Measurements from ENCODE around the gene PDIA3.
A peak's percentile ranks its signal among the peaks of the same experiment; 100 is the strongest.

Gene PDIA3

DNA sequence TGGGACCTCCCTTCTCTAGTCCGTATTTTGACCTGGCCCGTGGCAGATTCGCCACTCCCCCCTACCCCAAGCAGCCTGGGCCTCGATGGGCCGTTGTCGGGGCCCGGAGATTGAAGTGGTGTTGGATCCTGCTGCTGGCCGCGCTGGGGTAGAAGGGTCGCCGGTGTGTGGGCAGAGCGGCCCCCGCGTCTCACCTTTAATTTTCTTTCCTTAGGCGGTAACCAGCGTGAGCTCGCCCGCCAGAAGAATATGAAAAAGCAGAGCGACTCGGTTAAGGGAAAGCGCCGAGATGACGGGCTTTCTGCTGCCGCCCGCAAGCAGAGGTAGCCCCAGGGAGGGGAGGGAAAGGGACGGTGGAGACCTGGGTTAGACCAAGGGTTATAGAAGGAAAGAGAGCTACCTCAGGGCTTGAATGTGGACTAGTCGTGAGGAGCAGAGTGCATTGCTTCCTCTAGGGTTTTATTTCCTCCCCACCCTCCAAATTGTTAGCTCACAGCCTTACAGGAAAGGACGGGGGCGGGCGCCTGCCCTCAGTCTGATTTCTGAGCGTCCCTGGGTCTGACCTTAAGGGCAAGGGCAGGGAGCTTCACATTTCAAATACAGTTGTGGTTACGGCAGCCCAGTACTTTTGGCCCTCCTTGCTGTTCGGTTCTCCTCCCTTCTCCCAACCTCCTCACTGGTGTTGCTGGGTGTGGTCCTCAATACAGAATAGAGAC, 46.7 kb downstream of the PDIA3 start:
- peak overlapping the region; percentile 87 for H3K27ac ChIP-seq
- TF ChIP-seq, protein P1, sequence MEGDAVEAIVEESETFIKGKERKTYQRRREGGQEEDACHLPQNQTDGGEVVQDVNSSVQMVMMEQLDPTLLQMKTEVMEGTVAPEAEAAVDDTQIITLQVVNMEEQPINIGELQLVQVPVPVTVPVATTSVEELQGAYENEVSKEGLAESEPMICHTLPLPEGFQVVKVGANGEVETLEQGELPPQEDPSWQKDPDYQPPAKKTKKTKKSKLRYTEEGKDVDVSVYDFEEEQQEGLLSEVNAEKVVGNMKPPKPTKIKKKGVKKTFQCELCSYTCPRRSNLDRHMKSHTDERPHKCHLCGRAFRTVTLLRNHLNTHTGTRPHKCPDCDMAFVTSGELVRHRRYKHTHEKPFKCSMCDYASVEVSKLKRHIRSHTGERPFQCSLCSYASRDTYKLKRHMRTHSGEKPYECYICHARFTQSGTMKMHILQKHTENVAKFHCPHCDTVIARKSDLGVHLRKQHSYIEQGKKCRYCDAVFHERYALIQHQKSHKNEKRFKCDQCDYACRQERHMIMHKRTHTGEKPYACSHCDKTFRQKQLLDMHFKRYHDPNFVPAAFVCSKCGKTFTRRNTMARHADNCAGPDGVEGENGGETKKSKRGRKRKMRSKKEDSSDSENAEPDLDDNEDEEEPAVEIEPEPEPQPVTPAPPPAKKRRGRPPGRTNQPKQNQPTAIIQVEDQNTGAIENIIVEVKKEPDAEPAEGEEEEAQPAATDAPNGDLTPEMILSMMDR (conservative IDR thresholded peaks at IDR 0.05; ENCODE audit: low read depth) = no peak
- CTCF ChIA-PET = interaction anchor here (0.6 to 1.2 kb wide), 3 partner anchors 9 to 20 kb away, joined by 3 read pairs; no protein-coding TSS in a partner anchor
- peak; percentile 53 for DNase-seq (ENCODE audit: low spot score)
- POLR2A ChIA-PET (ENCODE audit: low non-redundant PET) = interaction anchor here (0.5 to 0.7 kb wide), 2 partner anchors 12 to 44 kb away, joined by 3 to 6 read pairs; no protein-coding TSS in a partner anchor

DNA sequence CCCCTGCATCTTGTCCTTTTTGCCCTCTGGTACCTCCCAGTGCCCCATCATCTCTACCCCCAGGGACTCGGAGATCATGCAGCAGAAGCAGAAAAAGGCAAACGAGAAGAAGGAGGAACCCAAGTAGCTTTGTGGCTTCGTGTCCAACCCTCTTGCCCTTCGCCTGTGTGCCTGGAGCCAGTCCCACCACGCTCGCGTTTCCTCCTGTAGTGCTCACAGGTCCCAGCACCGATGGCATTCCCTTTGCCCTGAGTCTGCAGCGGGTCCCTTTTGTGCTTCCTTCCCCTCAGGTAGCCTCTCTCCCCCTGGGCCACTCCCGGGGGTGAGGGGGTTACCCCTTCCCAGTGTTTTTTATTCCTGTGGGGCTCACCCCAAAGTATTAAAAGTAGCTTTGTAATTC, 47.4 kb downstream of the PDIA3 start:
- POLR2A ChIA-PET (ENCODE audit: low non-redundant PET) = interaction anchor here (0.5 kb wide), 1 partner anchor 43 kb away, joined by 6 read pairs; no protein-coding TSS in a partner anchor
- CTCF ChIA-PET = no interaction called here
- TF ChIP-seq, protein P1 (conservative IDR thresholded peaks at IDR 0.05; ENCODE audit: low read depth) = no peak
- DNase-seq (ENCODE audit: low spot score) = no peak
- H3K27ac ChIP-seq = peak overlapping the region; percentile 87

DNA sequence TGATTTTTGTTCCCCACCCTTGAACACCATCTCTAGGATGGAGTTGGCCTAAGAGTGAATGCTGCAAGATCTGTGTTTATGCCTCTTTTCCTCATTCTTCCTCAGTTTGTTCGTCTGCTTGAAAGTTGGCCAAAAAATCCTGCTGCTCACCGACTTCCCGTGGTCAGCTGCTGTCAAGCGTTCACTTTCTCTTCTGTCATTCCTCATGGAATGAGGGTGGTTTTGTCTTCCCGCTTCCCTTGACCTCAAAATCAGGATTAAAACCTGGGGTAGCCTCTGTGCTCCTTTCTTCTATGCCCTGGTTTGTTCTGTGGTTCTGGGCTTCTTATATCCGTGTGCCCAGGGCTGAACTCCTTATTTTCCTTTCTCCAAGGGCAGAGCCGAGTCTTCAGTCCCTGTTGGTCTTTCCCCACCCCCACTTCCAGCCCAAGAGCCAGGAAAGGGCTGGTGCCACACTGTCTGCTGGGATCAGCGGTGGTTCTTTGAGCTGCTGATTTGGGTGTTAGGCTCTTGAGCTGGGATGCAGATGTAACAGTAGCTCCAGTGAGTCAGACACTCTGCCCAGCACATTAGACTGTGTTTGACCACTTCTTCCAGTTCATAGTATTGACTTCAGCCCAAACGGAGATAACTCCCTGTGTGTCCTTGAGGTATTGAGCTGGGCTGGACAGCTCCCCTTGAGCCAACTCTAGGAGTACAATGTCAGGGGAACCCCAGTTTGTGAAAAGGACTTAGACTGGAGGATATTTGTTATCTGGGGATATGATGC, 48.2 kb downstream of the PDIA3 start:
- ChIA-PET POLR2A (ENCODE audit: low non-redundant PET) (no interaction called here), CTCF (no interaction called here)
- H3K27ac ChIP-seq = peak overlapping the region; percentile 33
- TF ChIP-seq, protein P1 (conservative IDR thresholded peaks at IDR 0.05; ENCODE audit: low read depth) = no peak
- DNase-seq (ENCODE audit: low spot score) = no peak

DNA sequence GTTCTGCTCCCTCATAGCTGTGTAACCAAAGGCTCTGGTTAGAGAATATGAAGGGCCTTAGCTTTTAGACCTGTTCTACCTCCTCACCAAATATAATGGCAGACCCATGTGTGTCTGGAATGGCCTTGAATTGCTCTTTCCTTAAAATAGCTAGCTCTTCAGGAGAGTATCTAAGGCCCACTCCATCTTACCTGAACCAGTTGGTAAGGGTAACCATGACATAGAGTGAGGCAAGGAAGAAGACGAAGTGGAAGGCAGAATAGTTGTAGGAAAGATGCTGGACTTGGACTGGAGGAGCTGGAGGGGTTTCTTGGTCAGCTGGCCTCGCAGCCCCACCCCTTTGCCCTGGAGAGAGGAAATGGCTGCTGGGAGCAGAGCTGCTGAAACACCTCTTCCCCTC, 49.0 kb downstream of the PDIA3 start:
- ChIA-PET CTCF (interaction anchor here (0.6 kb wide), 1 partner anchor 313 kb away, joined by 3 read pairs; no protein-coding TSS in a partner anchor), POLR2A (ENCODE audit: low non-redundant PET) (no interaction called here)
- DNase-seq (ENCODE audit: low spot score) = no peak
- peak overlapping the region; percentile 33 for H3K27ac ChIP-seq
- TF ChIP-seq, protein P1 (conservative IDR thresholded peaks at IDR 0.05; ENCODE audit: low read depth) = no peak

DNA sequence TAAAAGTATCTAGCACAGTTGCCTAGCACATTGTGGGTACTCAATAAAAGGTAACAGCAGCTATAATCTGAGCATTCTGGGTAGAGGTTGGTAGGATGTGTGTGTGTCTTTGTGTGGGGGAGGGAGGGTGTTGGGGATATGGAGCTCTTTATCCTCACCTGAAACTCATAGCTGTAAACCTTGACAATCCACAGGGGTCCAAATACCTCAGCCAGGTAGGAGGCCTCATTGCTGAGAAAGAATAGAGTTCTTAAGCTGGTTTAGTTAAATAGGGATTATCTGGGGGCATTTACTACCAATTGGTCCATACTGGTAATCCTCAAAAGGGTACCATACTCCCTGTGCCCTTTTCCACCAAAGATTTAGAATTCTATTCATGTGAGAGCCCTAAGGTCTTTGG, 49.8 kb downstream of the PDIA3 start:
- DNase-seq (ENCODE audit: low spot score) = no peak
- TF ChIP-seq, protein P1 (conservative IDR thresholded peaks at IDR 0.05; ENCODE audit: low read depth) = no peak
- H3K27ac ChIP-seq = no peak overlapping the region
- POLR2A ChIA-PET (ENCODE audit: low non-redundant PET) = no interaction called here
- CTCF ChIA-PET = no interaction called here

DNA sequence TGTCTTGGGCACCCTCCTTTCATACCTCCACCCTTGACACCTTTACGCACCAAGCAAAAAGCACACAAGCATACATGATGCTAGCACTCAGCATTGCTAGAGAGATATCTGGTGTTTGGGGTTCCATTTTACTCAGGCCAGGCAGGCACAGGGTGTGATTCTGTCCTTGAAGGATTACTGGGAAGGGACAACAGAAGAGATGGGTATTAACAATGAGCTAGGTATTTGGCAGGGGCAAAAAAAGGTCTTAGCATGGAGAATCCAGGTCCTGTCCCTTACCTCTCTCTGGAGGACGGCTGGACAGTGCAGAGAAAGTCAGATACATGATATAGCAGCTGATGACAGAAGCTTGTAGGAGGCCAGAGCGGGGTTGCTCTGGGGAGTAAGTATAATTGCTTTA, 50.3 kb downstream of the PDIA3 start:
- ChIA-PET POLR2A (ENCODE audit: low non-redundant PET) (no interaction called here), CTCF (interaction anchor here (0.6 kb wide), 1 partner anchor 21 kb away, joined by 4 read pairs; no protein-coding TSS in a partner anchor)
- H3K27ac ChIP-seq = no peak overlapping the region
- TF ChIP-seq, protein P1 (conservative IDR thresholded peaks at IDR 0.05; ENCODE audit: low read depth) = no peak
- no peak for DNase-seq (ENCODE audit: low spot score)

Measured in RWPE1 (cell line).